Liver (tissue), 3 donors: ENCODE data around the gene CMTM4.

Experiments
- ATF3 ChIP-seq: IDR thresholded peaks from 2 replicates; pipeline ENCODE4 v1.6.1; 2016; ENCODE audit warnings: antibody characterized with exemption
- CTCF ChIP-seq: fragments of 150-350 bp; IDR thresholded peaks from 2 replicates; pipeline ENCODE4 v1.5.1; 2017; ENCODE audit warnings: improper control_type of control experiment, low read depth, low read length; ENCODE audit not compliant: missing input control
- EGR1 ChIP-seq, 2 donors: IDR thresholded peaks; 2 replicates each; pipeline ENCODE4 v1.6.1; 2016 to 2018; ENCODE audit warnings: antibody characterized with exemption in 2 of 2, low read depth in 2 of 2
- JUND ChIP-seq, 2 donors: IDR thresholded peaks; 2 replicates each; pipeline ENCODE4 v1.6.1; 2016; ENCODE audit warnings: antibody characterized with exemption in 2 of 2
- RAD21 ChIP-seq, 2 donors: IDR thresholded peaks; 2 replicates each; pipeline ENCODE4 v1.6.1; 2016; ENCODE audit warnings: antibody characterized with exemption in 2 of 2, mild to moderate bottlenecking in 2 of 2
- SP1 ChIP-seq: IDR thresholded peaks from 2 replicates; pipeline ENCODE4 v1.6.1; 2018; ENCODE audit warnings: antibody characterized with exemption, mild to moderate bottlenecking
- TAF1 ChIP-seq: conservative IDR thresholded peaks from 2 replicates; pipeline ENCODE4 v1.6.1; 2016; ENCODE audit warnings: antibody characterized with exemption, mild to moderate bottlenecking
- YY1 ChIP-seq: IDR thresholded peaks from 2 replicates; pipeline ENCODE4 v1.6.1; 2016; ENCODE audit warnings: antibody characterized with exemption, mild to moderate bottlenecking
- ZBTB33 ChIP-seq: IDR thresholded peaks from 2 replicates; pipeline ENCODE4 v1.6.1; 2016; ENCODE audit warnings: antibody characterized with exemption
- donor health status: healthy.
- donor health status: healthy.

GRCh38 chr16:66706506-66706880 lies 9.9 kb upstream of the CMTM4 start:
- TF ChIP-seq CTCF (no peak), SP1 (no peak), RAD21 (IDR thresholded peaks at IDR 0.05) (no peak), JUND (IDR thresholded peaks at IDR 0.05) (no peak), ZBTB33 (no peak), ATF3 (no peak), YY1 (no peak), TAF1 (no peak), EGR1 (IDR thresholded peaks at IDR 0.05; ENCODE audit: low read depth in 2 of 2) (no peak)
